HG03060 (cell line): ENCODE data around the gene BCL2L1.

Source experiments
- ATAC-seq: cut with Tn5 transposase; IDR thresholded peaks from one replicate; pipeline ENCODE4 v1.9.1; 2021; ENCODE audit warnings: low read depth, moderate number of reproducible peaks; ENCODE audit not compliant: unreplicated experiment

Gene BCL2L1

DNA sequence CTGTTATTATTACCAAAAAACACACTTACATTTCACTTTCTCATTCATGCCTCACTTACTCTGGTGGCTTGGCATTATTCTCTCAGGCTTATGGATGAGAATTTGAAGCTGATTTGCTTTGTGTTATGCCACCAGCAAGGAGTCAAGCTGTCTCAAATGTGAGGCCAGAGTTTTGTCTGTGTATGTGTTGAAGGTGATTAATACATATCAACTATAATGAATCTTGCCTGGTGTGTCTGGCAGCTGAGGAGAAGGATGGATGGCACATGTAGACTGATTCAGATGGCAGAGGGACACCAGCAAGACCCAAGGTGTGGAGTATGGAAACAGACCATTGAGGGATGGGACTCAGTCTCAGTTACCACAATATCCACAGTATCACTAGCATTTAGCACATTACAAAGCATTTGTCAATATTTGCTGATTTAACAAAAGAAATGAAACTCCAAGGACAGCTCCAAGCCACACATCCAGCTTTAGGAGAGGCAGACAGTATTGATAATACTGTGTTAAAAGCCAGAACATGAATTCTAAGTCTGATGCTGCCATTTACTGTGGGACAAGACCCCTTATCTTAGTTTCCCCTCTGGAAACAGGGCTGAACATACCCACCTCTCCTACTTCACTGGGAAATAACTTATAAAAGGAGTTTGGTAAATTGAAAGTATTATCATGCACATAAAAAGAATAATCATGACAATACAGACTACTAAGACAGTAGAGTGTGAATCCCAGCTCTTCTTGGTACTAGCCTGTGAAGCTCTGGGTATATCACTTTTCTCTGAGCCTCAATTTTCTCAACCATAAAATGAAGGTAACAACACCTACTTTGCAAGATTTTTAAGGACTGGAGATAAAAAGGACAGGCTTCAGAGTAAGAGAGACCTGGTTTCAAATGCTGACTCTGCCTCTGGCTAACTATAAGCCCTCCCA, 11.2 kb downstream of the BCL2L1 start:
- no peak for ATAC-seq

DNA sequence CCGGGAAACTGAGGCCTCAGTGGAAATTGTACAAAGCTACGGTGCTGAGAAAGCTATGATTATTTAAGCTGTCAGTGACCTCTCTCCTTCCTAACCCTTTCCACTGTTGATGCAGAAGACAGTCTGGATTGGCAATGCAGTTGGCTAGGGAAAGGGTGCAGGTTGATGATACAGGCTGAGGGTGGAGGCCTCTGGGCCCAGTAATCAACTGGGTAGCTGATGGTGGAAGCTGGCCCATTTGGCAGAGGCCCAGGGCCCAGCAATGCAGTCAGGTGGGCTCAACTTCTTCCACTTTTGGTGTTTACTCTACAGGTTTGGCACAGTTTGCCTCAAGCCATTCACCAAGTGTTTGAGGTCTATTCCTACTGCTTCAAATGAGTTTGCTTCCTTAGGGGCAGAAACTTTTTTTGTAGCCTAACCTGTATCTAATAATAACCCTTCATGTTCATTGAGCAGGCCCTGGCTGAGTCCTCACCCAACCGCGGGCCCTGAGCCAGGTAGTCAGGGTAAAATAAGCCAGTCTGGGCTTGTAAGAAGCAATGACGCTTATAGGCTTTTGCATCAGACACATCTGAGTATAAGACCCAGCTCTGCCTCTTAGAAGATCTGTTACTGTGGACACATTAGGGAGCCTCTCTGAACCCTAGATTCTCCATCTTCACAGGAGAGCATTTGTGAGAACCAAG, 12.1 kb downstream of the BCL2L1 start:
- no peak for ATAC-seq

DNA sequence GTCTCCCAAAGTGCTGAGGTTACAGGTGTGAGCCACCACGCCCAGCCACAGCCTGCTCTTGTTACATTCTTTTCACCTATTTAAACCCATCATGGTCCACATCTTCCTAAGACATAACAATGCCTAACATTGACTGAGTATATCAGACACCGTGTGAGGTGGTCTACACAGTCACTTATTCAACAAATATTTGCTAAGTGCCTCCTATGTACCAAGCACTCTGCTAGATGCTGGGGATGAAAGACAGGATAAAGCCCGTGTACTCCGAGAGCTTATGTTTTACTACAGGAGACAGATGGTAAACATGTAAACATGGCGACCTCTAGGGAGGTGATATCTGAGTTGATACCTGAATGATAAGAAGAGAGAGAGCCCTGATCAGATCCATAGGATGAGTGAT, 12.7 kb downstream of the BCL2L1 start:
- ATAC-seq, result no peak

DNA sequence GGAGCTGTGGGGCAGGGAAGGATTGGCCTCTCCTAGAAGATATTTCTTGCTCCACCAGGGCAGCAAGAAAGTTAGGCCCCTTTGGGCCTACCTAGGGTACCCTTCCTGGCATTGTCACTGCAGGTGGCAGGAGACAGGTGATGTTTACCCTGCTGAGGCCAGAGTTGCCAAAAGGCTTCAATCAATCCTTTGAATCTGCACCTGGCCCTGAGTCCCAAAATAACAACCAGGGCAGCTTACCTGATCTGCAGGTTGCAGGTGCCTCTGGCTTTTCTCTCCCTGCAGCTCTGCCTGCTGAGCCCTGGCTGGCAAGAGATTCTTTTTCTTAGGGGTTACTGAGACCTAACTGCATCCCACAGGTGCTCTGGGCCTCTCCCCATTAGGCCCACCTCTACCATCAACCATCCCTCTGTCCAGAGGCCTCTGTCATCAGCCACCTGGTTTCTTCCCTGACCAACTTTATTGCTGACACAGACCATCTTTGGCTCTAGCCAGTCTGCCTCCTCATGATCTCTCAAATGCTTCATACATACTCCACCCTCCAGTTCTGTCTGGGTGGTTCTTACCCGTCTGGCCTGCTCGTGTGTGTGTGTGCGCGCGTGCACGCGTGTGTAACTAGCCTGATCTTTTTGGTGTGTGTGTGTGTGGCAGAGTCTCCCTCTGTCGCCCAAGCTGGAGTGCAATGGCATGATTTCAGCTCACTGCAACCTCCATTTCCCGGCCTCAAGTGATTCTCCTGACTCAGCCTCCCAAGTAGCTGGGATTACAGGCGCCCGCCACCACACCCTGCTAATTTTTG, 13.7 kb downstream of the BCL2L1 start:
- ATAC-seq, result no peak

DNA sequence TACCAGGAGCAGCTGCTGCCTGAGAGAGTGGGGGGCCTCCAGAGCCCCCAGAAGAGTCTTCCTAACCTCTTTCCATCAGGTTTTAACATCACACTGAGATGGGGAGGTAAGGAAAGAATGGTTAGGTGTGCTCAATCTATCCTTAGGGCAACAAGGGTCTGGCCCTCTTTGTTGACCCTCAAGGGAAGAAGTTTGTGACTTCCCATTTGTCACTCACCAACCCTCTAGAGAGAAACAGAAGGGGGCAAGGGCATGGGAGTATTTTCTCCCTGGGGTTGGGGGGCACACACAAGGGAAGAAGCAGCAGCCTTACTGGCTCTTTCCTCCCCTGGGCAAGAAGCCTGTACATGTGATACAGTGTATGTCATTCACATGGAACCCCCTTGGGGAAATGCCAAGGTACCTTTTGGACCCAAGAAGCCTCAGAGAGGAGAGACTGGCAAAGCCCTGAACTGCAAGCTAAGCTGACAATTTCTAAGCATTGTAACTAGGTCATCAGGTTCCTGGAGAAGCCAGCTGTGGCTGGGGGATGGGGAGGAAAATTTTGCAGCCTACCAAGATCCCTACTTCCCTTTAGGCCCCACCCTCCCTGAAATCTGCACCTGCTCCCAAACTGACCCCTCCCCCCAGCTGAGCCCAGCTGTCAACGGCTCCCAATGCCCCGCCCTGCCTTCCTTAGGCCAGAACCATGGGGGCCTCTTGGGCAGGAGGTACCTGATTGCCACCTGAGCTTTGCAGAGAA, 14.5 kb downstream of the BCL2L1 start:
- ATAC-seq, result no peak

DNA sequence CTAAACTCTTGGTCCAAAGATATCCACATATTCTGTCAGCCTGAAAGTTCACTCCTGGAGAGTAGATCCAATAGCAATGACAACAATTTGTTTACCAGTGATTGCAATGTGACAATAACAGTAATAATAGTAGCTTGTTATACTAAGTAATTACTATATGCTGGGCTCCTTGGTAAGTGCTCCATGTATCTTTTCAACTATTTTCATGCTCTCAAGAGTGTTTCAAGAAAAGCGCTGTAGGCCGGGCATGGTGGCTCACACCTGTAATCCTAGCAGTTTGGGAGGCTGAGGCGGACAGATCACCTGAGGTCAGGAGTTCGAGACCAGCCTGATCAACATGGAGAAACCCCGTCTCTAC, 15.4 kb downstream of the BCL2L1 start:
- no peak for ATAC-seq

DNA sequence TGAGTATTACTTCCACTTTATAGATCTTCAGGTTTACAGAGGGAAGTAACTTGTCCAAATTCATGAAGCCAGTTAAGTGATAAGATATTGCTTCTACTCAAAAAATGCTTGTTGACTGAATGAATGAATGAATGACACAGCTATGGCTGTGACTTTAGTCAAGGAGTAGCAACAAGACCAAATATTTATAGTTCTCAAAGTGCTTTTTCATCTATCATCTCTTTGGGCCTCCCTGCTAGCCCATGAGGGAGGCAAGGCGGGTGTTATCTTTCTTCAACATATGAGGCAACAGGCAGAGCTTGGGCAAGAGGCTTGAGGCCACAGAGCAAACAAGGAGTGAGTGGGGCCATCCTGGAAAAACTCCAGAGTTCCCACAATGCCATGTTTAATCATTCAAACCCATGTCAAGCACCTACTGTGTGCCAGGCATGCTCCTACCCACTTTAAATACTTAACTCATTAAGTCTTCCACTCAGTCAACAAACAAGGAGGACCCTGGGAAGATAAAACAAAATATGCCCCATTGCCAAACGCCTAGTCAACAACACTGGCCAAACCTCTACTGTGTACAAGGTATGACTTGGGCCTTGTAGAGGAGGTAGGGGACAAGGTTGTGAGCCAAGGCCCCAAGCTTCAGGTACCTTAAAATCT, 15.9 kb downstream of the BCL2L1 start:
- ATAC-seq, result no peak

DNA sequence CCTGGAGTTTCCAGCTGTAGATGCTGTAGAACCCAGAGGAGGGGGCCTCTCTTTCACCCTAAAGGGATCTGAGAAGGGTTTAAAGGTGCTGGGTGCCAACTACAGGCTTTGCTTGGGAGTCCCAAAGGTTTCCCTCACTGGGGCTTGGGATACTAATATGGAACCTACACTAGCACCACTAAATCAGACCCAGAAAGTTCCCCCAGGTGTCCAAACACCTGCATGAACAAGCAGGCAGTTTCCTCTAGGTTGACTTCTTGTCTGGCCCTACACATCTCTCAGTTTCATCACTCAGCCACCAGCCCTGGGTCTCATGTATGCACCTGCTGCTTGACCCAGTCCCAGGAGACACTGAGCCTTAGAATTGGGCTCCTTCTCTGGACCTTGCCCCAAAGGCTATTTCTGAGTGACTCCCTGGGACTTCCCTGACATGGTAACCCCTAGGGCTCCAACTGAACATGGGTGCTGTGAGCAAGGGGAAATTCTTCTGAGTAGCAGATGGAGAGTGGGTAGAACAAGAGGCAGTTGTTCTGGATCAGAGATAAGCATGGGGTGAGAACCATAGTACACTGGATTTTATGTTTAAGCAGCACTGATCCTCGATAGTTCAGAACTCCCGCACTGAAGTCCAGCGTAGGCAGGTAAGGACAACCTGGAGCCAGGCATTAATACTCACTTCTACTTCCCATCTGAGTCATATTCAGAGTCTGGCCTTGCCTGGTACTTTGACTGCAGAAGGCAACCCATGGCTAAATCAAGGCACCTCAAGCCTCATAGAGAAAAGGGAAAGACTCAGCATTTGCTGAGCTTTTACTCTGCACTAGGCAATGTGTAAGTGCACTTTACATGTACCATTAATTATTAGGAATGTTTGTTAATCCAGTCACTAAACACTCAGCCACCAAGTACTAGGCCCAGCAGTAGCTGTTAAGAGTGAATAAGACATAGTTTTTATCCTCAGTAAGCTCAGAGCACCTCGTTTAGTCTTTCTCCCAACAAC, 16.8 kb downstream of the BCL2L1 start:
- ATAC-seq, result peak; percentile 59

DNA sequence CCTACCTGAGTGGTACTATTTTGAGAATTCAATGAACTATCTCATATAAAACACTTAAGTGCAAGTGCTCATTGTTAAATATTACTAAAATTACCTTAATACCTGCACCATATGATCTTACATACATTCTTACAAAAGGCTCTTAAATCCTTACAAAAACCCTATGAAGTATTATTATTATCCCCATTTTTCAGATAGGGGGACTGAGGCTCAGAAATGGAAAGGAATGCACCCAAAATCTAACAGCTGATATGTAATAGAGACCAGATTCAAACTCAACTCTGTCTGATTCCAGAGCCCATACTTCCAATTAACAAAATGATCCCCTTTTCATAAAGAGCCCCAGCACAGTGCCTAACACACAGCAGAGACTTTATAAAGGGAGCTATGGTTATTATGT, 17.5 kb downstream of the BCL2L1 start:
- ATAC-seq, result no peak

DNA sequence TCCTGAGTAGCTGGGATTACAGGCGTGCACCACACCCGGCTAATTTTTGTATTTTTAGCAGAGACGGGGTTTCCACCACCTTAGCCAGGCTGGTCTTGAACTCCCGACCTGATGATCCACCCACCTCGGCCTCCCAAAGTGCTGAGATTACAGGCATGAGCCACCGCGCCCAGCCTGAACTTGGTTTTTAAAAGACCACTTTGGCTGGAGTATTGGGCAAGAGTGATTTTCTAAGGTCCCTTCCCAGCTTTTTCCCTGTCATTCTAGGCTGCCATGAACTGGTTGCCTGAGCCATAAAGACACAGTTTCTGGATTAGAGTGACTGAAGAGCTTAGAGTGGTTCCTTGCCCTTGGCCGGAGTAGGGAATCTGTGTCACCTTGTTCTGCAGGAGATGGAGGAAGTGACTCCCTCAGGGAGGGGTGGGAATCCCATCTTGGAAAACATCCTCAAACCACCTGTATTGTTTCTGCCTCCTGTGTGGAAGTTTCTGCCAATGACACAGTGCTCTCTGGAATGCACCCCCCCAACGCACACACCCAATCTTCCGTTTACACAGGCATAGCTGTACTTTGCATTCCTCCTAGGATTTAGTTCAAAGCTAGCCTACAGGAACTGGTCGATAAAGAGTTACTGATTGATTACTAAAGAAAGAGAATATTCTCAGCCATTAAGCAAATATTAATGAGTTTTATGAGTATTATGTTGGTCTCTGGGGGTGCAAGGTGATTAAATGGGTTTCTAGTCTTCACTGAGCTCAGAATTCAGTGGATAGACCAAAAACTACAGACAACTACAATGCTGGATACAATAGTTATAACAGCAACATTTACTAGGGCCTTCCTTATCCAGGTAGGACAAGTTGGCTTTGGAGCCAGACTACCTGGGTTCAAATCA, 18.2 kb downstream of the BCL2L1 start:
- ATAC-seq, result no peak

DNA sequence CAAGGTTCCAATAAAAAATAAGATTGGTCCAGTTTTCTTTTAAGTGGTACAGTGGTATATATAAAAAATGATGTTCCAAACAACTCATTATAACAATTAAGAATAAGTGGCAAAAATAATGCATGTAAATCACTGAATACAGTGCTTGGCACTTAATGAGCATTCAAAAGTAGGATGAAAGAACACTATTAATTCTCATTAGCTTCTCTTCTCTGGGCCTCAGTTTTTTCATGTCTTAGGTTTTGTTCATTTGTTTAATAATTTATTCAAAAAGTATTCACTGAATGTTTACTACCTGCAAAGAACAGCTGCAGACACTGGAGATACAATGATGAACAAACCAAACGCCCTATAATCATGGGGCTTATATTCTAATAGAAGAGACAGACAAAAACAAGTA, 21.1 kb downstream of the BCL2L1 start:
- no peak for ATAC-seq

DNA sequence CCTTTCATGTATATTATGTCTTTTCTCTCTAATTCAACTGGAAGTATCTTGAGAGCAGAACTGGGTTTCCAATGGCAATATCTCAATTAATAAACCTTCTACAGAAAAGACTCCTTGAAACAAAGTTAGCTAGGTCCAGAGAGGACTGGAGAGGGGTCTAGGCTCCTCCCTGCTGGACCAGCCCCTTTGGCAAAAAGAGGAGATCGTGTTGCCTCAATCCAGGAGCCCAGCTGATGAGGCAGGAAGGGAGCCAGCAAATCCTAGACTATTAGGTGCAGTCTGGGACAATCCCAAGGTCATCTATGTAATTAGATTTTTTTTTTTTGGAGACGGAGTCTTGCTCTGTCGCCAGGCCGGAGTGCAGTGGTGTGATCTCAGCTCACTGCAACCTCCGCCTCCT, 21.9 kb downstream of the BCL2L1 start:
- ATAC-seq, result no peak

DNA sequence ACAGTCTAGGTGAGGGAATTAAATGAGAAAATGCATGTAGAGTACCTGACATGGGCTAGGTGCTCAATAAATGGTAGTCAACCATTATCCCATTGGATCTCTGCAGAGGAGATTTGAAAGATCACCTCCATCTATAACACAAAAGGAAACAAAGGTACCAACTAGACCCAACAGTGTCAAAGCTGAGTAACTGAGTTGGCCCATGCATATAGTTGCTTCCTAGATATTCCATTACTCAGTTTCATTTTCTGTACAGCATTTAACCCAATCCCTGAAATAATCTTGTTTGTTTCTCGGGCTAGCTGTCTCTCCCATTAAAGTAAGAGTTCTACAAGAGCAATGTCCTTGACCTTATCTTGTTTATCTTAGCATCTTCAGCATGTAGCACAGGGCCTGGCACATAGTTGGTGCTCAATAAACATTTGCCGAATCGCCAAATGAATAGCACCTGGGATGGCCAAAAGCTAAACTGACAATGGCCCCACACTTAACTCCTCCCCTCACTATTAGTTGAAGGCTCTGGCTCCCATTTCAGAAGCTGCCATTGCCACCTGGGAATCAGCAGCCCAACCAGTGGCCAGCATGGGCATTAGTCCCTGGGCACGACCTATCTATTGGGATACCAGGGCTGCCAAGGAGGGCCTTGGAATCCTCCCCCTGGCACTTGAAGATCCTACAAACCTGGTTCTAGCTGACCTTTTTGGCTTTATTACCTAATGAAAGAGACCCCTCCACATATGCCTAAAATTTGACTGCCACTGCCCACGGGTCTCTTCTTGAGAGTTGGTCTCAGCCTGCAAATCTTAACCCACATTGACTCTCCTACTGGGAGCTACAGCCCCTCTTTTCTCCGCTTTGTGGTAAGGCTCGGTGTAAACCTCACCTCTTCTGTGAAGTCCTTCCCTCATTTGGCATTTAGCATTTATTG, 22.6 kb downstream of the BCL2L1 start:
- ATAC-seq, result no peak

DNA sequence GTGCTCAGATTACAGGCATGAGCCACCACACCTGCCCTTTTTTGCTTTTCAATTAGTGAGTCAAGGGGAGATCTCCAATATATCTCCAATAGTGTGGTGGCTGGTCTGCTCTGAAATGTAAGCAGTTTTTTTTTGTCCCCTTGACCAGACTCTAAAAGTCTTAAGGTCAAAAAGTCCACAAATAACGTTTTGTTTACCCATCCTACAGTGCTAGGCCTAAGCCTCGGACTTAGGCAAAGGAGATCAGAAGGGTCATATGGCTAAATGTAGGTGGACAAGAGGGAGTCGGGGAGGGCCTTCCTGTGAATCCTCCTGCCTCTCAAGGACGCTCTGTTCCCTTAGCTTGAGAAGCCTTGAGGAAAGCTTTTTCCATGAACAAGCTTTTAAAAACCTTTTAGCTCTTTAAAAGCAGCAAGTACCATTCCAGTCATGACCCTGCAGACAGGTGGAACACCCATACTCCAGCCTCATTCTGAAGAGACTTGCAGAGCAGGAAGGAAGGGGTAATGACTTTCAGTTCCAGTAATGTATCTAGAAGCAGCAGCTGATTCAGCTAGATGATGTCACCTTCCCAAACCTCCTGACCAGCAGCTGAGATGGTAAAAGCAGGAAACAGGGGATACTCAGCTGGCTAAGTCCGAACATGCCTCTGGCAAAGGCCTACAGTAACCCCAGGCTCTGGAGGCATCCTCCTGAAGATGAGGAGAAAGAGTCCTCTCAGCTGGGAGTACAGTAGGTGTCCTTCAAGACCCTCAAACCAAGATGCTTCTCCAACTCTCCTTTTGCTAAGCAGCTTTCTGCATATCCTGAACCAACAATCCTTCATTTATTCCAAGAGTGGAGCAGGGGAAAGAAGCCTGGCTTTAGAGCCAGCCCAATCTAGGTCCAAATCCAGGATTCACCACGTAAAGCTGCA, 23.6 kb downstream of the BCL2L1 start:
- peak; percentile 84 for ATAC-seq

DNA sequence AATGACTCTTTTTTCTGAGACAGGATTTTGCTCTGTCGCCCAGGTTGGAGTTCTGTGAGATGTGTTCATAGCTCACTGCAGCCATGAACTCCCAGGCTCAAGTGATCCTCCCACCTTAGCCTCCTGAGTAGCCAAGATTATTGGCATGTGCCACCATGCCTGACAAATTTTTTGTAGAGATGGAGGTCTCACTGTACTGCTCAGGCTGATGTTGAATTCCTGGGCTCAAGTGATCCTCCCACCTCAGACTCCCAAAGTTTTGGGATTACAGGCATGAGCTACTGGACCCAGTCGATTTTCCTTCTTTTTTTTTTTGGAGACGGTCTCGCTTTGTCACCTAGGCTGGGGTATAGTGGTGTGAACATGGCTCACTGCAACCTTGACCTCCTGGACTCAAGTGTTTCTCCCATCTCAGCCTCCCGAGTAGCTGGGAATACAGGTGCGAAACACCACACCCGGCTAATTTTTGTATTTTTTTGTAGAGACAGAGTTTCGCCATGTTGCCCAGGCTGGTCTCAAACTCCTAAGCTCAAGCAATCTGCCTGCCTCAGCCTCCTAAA, 24.3 kb downstream of the BCL2L1 start:
- no peak for ATAC-seq
